GM21526 (cell line): ENCODE data around the gene PIGT.

Experiments used
- ATAC-seq: cut with Tn5 transposase; IDR thresholded peaks from one replicate; pipeline ENCODE4 v1.9.1; 2021; ENCODE audit warnings: moderate library complexity; ENCODE audit not compliant: unreplicated experiment, low FRiP score

PIGT gene

GRCh38 chr20:45415822-45416637 is at the start of gene PIGT:
Gene PIGT (plus strand): TSS chr20:45416141. CDS start chr20:45416157, 16 bp downstream.
- peak; percentile 68 for ATAC-seq

- ATAC-seq = no peak
Observed at GRCh38 chr20:45366192-45366591, 49.7 kb upstream of the PIGT start.

GRCh38 chr20:45366631-45367030 is 49.3 kb upstream of the PIGT start:
- no peak for ATAC-seq

GRCh38 chr20:45367126-45367525 is 48.8 kb upstream of the PIGT start:
- no peak for ATAC-seq

GRCh38 chr20:45368221-45368980 is 47.5 kb upstream of the PIGT start:
- ATAC-seq = peak; percentile 82

- ATAC-seq = no peak
Observed at GRCh38 chr20:45370571-45371160, 45.3 kb upstream of the PIGT start.

GRCh38 chr20:45372241-45372640 is 43.7 kb upstream of the PIGT start:
- ATAC-seq = no peak

GRCh38 chr20:45372646-45373352 is 43.1 kb upstream of the PIGT start:
- no peak for ATAC-seq

- peak; percentile 62 for ATAC-seq
Observed at GRCh38 chr20:45373353-45374100, 42.4 kb upstream of the PIGT start.

GRCh38 chr20:45374101-45374467 is 41.9 kb upstream of the PIGT start:
- no peak for ATAC-seq

- ATAC-seq = no peak
Observed at GRCh38 chr20:45374966-45375365, 41.0 kb upstream of the PIGT start.

- ATAC-seq = no peak
Observed at GRCh38 chr20:45377269-45377668, 38.7 kb upstream of the PIGT start.

GRCh38 chr20:45378191-45378590 is 37.8 kb upstream of the PIGT start, which contains the start of gene TP53TG5:
Gene TP53TG5 (minus strand): TSS chr20:45378325. CDS start chr20:45378236, 89 bp downstream.
- no peak for ATAC-seq

- ATAC-seq = no peak
Observed at GRCh38 chr20:45387274-45387673, 28.7 kb upstream of the PIGT start.

- ATAC-seq = no peak
Observed at GRCh38 chr20:45390931-45391330, 25.0 kb upstream of the PIGT start.

GRCh38 chr20:45391559-45391958 is 24.4 kb upstream of the PIGT start:
- no peak for ATAC-seq

GRCh38 chr20:45392733-45393132 is 23.2 kb upstream of the PIGT start:
- no peak for ATAC-seq

- no peak for ATAC-seq
Observed at GRCh38 chr20:45394221-45395113, 21.5 kb upstream of the PIGT start.

GRCh38 chr20:45395114-45395415 is 20.9 kb upstream of the PIGT start:
- no peak for ATAC-seq
